Cardiac muscle cell (in vitro differentiated cells and primary cell): ENCODE data around the gene FER1L5. TPM values are rescaled to one million over a fixed set of nuclear protein-coding genes. Genes with fewer than 3 reads are reported as not detected.
A peak's percentile ranks its signal among the peaks of the same experiment; 100 is the strongest.

Source experiments
- DNase-seq, 2 donors: peaks; one replicate each; pipeline versions ENCODE4 v3.0.0 to v3.0.0-alpha.2; 2010 to 2017; ENCODE audit warnings: low read depth in 1 of 2, low spot score in 1 of 2
- H3K27ac ChIP-seq: fragments of 200-600 bp; sonication (generic); 2 replicates; pipeline ENCODE4 v1.5.1; 2016
- H3K27me3 ChIP-seq: fragments of 200-600 bp; sonication (generic); 2 replicates; pipeline ENCODE4 v1.6.0; 2016; ENCODE audit warnings: control low read depth
- H3K36me3 ChIP-seq: fragments of 200-600 bp; sonication (generic); 2 replicates; pipeline ENCODE4 v1.5.1; 2016; ENCODE audit warnings: control low read depth
- H3K4me1 ChIP-seq: fragments of 200-600 bp; sonication (generic); 2 replicates; pipeline ENCODE4 v1.8.1; 2017; ENCODE audit warnings: low read depth, mild to moderate bottlenecking, mixed run types
- H3K4me3 ChIP-seq: fragments of 200-600 bp; sonication (generic); 2 replicates; pipeline ENCODE4 v1.5.1; 2016; ENCODE audit warnings: mild to moderate bottlenecking
- H3K9me3 ChIP-seq: fragments of 200-600 bp; sonication (generic); 2 replicates; pipeline ENCODE4 v1.5.1; 2017; ENCODE audit warnings: low read depth, mild to moderate bottlenecking, control low read depth
- CTCF ChIP-seq: IDR thresholded peaks from 2 replicates; pipeline ENCODE4 v1.5.1; 2012; ENCODE audit warnings: low read depth, mild to moderate bottlenecking, low read length
- polyA plus RNA-seq: library from polyadenylated mRNA; unstranded; fragments of >200 nt; fragmentation: Nextera tagmentation; extraction: Ambion mirVana; gene quantifications from 2 replicates; pipeline ENCODE4 v1.2.1, GENCODE V29; 2016
- total RNA-seq: library from RNA; depleted of rRNA; stranded (reverse); fragments of >200 nt; gene quantifications from 2 replicates; pipeline ENCODE4 v1.2.3, GENCODE V29; 2016

The FER1L5 gene
- total and polyA plus RNA-seq, 2 experiments from 2014 or later, result 1.9 to 2.1 TPM

DNA sequence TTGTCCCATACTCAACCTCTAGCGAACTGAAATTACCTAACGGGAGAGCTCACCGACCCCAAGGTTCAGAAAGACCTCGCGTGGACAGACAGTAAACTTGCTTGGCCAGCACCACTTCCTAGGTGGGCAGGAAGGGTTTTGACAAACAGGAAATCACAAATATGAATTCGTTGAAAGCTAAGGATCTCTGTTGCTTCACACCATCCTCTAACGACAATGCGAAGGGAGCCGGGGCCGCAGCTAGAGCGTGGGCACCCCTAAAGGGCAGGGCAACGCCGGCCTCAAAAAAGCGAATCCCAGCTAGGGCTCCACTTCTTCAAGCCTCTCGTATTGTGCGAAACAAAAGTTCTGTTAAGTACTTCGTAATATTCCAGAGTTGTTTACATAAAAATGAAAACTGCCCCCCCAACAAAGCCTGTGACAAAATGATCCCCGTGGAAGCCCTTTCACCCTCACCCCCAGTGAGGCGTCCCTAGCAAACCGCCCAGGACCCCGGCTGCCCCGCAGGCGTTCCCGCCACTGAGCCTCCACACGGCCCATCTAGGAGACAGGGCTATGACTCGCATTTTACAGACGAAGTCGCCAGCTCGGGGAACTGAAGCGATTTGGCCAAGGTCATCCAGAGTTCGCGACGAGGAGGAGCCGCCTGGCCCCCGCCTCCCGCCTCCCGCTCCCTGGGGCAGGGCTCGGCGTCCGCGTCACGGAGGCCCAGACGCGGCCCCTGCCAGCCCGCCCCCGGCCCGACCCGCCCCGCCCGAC, 5.0 kb upstream of the FER1L5 start:
- no peak for TF ChIP-seq CTCF
- peaks cover 13% of the 10 kb centered on the region for H3K4me1 ChIP-seq
- H3K4me3 ChIP-seq, result peak overlapping the region; percentile 51
- peak; percentile 90 to 95 for DNase-seq
- no peaks in the 10 kb centered on the region for H3K27me3 ChIP-seq
- H3K9me3 ChIP-seq, result no peaks in the 10 kb centered on the region
- peaks cover 4% of the 10 kb centered on the region for H3K36me3 ChIP-seq
- H3K27ac ChIP-seq, result peak overlapping the region; percentile 95

GRCh38 chr2:96638144-96639121, 4.1 kb upstream of the FER1L5 start, which contains the start of gene KANSL3:
KANSL3 (minus strand) TSS chr2:96638312; CDS start chr2:96637135, 1,177 bp downstream.
- peak; percentile 96 to 98 for DNase-seq
- Histone ChIP-seq H3K36me3 (peaks cover 4% of the 10 kb centered on the region), H3K9me3 (no peaks in the 10 kb centered on the region), H3K27ac (peak within 1 kb of the TSS; percentile 95), H3K4me3 (peak within 1 kb of the TSS; percentile 51), H3K27me3 (no peaks in the 10 kb centered on the region), H3K4me1 (peaks cover 13% of the 10 kb centered on the region)
- TF ChIP-seq CTCF, result no peak

DNA sequence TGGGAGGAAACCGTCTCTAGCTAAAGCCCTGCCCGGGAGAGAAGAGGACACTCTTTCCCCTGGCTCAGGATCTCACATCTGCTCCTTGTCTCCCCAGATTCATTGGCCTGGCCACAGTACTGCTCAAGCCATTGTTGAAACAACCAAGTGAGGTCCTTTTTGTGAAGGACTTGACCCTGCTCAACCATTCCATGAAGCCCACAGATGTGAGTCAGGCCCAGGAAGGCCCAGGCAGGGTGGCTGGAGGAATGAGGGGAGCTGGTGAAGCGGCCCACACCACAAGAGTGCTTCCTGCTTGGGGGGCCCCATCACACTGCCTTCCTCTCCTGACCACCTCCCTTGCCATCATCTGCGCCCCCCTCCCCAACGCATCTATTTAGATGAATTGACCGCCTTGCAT, 5.1 kb downstream of the FER1L5 start:
- H3K9me3 ChIP-seq, result no peaks in the 10 kb centered on the region
- no peak for DNase-seq
- H3K27me3 ChIP-seq, result no peaks in the 10 kb centered on the region
- no peaks in the 10 kb centered on the region for H3K36me3 ChIP-seq
- H3K4me1 ChIP-seq, result no peaks in the 10 kb centered on the region
- no peak overlapping the region for H3K27ac ChIP-seq
- no peak for TF ChIP-seq CTCF
- H3K4me3 ChIP-seq, result no peak overlapping the region

DNA sequence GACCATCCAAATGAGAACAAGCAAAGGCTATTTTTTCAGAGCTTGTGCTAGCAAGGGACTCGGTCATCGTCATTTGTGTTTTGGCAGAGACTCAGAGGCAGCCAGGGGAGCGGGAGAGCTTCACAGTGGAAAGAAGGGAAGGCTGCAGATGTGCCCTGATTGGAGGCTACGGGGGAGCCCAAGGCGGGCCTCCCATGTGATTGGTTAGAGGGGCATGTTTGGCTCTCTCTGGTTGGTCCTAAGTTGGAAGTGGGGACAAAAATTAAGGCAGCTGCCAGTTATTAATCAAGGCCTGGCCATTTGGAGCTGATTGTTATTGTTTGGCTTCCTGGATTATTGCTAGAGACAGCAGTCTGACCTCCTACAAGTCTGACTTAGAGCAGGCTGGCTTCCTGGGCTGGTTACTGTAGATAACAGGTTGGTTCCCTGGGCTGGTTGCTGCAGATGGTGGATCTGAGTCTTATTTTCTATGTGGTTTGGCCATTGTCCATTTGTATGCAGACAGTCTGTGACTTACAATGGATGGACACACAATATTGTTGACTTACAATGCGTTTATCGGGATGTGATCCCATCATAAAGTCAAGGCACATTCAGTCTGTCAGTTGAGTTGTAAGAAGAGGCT, 5.9 kb downstream of the FER1L5 start:
- Histone ChIP-seq H3K36me3 (no peaks in the 10 kb centered on the region), H3K4me3 (no peak overlapping the region), H3K9me3 (no peaks in the 10 kb centered on the region), H3K27me3 (no peaks in the 10 kb centered on the region), H3K4me1 (no peaks in the 10 kb centered on the region), H3K27ac (no peak overlapping the region)
- no peak for TF ChIP-seq CTCF
- DNase-seq, result no peak

DNA sequence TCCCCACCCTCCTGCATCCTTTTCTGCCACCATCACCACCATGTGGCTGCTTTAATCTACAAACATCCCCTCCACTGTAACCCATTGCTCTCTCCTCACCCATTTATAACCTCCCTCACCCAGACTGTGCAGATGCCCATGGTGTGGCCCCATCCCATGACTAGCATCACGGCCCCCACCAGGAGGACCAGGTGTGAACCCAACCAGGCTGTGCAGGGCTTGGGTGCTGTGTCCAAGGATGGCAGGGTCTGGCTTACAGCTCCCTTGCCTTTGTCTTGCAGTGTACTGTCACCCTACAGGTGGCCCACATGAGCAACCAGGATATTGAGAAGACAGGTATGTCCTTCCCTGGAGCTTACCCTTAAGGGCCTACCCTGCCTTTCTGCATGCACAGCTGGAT, 6.8 kb downstream of the FER1L5 start:
- no peak for DNase-seq
- no peaks in the 10 kb centered on the region for H3K27me3 ChIP-seq
- no peak for TF ChIP-seq CTCF
- no peak overlapping the region for H3K4me3 ChIP-seq
- no peaks in the 10 kb centered on the region for H3K9me3 ChIP-seq
- H3K27ac ChIP-seq, result no peak overlapping the region
- no peaks in the 10 kb centered on the region for H3K36me3 ChIP-seq
- H3K4me1 ChIP-seq, result no peaks in the 10 kb centered on the region
